ENCODE data around the gene PSMD5.

GRCh38 chr9:120846251-120846889, 3.6 kb upstream of the PSMD5 start:
- TF ChIP-seq POLR2A (IDR thresholded peaks at IDR 0.05): no peak
- TF ChIP-seq, protein P1, sequence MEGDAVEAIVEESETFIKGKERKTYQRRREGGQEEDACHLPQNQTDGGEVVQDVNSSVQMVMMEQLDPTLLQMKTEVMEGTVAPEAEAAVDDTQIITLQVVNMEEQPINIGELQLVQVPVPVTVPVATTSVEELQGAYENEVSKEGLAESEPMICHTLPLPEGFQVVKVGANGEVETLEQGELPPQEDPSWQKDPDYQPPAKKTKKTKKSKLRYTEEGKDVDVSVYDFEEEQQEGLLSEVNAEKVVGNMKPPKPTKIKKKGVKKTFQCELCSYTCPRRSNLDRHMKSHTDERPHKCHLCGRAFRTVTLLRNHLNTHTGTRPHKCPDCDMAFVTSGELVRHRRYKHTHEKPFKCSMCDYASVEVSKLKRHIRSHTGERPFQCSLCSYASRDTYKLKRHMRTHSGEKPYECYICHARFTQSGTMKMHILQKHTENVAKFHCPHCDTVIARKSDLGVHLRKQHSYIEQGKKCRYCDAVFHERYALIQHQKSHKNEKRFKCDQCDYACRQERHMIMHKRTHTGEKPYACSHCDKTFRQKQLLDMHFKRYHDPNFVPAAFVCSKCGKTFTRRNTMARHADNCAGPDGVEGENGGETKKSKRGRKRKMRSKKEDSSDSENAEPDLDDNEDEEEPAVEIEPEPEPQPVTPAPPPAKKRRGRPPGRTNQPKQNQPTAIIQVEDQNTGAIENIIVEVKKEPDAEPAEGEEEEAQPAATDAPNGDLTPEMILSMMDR (IDR thresholded peaks at IDR 0.05): no peak
- no peak for TF ChIP-seq POLR2AphosphoS5 (IDR thresholded peaks at IDR 0.05)
